Stimulated activated CD8-positive, alpha-beta memory T cell treated with anti-CD3 and anti-CD28 coated beads, Interleukin-15, amount 100 ng/mL, for 1 hour (primary cell): ENCODE measurements around the gene ARCN1.

ENCODE experiments used
- DNase-seq: peaks from one replicate; pipeline ENCODE4 v3.0.0-alpha.2; 2020; ENCODE audit warnings: low read depth

ARCN1 gene

GRCh38 chr11:118572061-118572980, at the start of gene ARCN1:
TSS of gene ARCN1 (plus strand) at chr11:118572409. CDS start at chr11:118572548, 139 bp downstream.
- peak; percentile 60 for DNase-seq

GRCh38 chr11:118522571-118523072, 49.6 kb upstream of the ARCN1 start:
- no peak for DNase-seq

- DNase-seq = no peak
These were observed 47.9 kb upstream of the ARCN1 start for GRCh38 chr11:118524356-118524755.

GRCh38 chr11:118524757-118525470, 47.3 kb upstream of the ARCN1 start:
- DNase-seq = no peak

- DNase-seq = no peak
These were observed 45.5 kb upstream of the ARCN1 start for GRCh38 chr11:118526688-118527087.

GRCh38 chr11:118527109-118527508, 45.1 kb upstream of the ARCN1 start, which contains the start of gene TTC36:
TSS of gene TTC36 (plus strand) at chr11:118527474. CDS start at chr11:118527495, 21 bp downstream.
- no peak for DNase-seq

GRCh38 chr11:118528511-118528910, 43.7 kb upstream of the ARCN1 start:
- no peak for DNase-seq

GRCh38 chr11:118529584-118530175, 42.5 kb upstream of the ARCN1 start:
- no peak for DNase-seq

- no peak for DNase-seq
These were observed 42.0 kb upstream of the ARCN1 start for GRCh38 chr11:118530180-118530682.

- DNase-seq = peak; percentile 38
These were observed 41.3 kb upstream of the ARCN1 start, which contains the start of gene TMEM25 for GRCh38 chr11:118530683-118531596. TSS of gene TMEM25 (plus strand) at chr11:118531192. CDS start at chr11:118531802, 610 bp downstream.

- no peak for DNase-seq
These were observed 40.6 kb upstream of the ARCN1 start for GRCh38 chr11:118531597-118532084.

- DNase-seq = no peak
These were observed 40.1 kb upstream of the ARCN1 start for GRCh38 chr11:118532091-118532490.

- DNase-seq = no peak
These were observed 39.1 kb upstream of the ARCN1 start for GRCh38 chr11:118532852-118533768.

GRCh38 chr11:118533769-118534729, 38.2 kb upstream of the ARCN1 start:
- no peak for DNase-seq

GRCh38 chr11:118535261-118535660, 36.9 kb upstream of the ARCN1 start:
- DNase-seq = no peak

GRCh38 chr11:118536726-118537125, 35.5 kb upstream of the ARCN1 start:
- DNase-seq = no peak

GRCh38 chr11:118537409-118537980, 34.7 kb upstream of the ARCN1 start:
- no peak for DNase-seq

GRCh38 chr11:118544010-118544646, 28.1 kb upstream of the ARCN1 start:
- no peak for DNase-seq
